Mammary epithelial cell (primary cell): Measurements from ENCODE around the gene FMNL2.

Source experiments
- EZH2 ChIP-seq: IDR thresholded peaks from 2 replicates; pipeline ENCODE4 v1.6.1; 2012; ENCODE audit warnings: low read length, inconsistent platforms, borderline replicate concordance
- TF ChIP-seq, protein P1 (sequence below), 2 donors: IDR thresholded peaks in 1 of 2; conservative IDR thresholded peaks in 1 of 2; 2 replicates each; pipeline ENCODE4 v1.5.1; 2011 to 2012; ENCODE audit warnings: inconsistent platforms in 2 of 2, low read length in 2 of 2, mild to moderate bottlenecking in 2 of 2, control low read depth in 1 of 2, low read depth in 1 of 2; ENCODE audit not compliant: insufficient read depth in 1 of 2; ENCODE audit errors: extremely low read depth in 1 of 2

DNA sequence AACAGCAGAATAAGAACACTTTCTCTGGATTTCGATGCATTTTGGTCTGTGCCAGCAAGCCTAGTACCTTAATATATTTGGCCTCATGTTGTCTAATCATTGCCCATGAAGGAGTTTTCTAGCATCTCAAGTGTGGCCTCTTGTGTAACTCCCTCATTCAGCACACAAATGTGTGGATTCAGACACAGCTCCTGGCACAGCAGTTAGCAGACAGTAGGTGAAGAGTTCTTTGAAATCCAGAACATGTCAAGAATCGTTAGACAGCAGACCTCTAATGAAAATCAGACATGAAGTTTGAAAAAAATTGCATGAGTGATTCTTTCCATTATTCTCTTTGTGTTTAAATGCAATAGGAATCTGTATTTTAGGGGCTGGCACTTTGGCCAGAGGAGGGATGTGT is 177.0 kb downstream of the FMNL2 start:
- TF ChIP-seq, protein P1, sequence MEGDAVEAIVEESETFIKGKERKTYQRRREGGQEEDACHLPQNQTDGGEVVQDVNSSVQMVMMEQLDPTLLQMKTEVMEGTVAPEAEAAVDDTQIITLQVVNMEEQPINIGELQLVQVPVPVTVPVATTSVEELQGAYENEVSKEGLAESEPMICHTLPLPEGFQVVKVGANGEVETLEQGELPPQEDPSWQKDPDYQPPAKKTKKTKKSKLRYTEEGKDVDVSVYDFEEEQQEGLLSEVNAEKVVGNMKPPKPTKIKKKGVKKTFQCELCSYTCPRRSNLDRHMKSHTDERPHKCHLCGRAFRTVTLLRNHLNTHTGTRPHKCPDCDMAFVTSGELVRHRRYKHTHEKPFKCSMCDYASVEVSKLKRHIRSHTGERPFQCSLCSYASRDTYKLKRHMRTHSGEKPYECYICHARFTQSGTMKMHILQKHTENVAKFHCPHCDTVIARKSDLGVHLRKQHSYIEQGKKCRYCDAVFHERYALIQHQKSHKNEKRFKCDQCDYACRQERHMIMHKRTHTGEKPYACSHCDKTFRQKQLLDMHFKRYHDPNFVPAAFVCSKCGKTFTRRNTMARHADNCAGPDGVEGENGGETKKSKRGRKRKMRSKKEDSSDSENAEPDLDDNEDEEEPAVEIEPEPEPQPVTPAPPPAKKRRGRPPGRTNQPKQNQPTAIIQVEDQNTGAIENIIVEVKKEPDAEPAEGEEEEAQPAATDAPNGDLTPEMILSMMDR (conservative IDR thresholded peaks at IDR 0.05 in 1 of 2, IDR thresholded peaks at IDR 0.05 in 1 of 2; ENCODE audit: extremely low read depth in 1 of 2, insufficient read depth in 1 of 2, low read depth in 1 of 2, low read length in 2 of 2) = no peak
- no peak for TF ChIP-seq EZH2
